HG02642 (cell line): Measurements from ENCODE around the gene NOL4L.
"Not testable (repeated sequence)": the region's sequence is repeated elsewhere in the genome, so short reads cannot be mapped to it uniquely, and the experiment has no call there.

Source experiments
- ATAC-seq: cut with Tn5 transposase; IDR thresholded peaks from one replicate; pipeline ENCODE4 v1.9.1; 2021; ENCODE audit warnings: mild to moderate bottlenecking; ENCODE audit not compliant: unreplicated experiment, poor library complexity

NOL4L gene

DNA sequence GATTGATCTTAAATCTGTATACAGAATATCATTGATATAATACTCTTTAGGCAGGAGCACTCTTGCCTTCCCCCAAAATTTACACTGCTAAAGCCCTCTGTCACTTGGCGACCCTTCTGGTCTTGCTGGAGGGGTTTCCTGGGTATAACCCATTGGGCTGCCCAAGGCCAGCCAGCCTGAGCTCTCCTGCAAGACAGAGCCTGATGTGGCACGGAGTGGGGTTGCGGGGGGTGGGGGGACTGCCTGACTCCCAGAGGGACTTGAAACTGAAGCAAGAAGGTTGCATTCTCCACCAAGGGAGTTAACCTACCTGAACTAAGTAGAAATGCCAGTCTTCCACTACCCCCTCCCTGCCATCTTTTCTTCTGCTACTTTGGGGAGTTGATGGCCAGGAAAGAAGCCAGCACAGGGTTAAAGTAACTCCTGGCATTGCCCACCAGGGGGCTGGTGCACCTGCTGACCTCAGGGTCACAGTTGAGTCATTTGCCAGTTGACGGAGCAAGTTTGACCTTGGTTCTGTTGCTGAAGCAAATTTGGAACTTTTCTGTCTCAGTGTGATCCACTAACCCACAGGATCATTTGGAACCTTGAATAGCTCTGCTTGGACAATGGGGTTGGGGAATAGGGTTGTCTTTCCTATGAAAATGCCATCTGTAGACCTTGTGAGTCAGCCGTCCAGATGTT lies 147.6 kb downstream of the NOL4L start:
- ATAC-seq, result no peak

DNA sequence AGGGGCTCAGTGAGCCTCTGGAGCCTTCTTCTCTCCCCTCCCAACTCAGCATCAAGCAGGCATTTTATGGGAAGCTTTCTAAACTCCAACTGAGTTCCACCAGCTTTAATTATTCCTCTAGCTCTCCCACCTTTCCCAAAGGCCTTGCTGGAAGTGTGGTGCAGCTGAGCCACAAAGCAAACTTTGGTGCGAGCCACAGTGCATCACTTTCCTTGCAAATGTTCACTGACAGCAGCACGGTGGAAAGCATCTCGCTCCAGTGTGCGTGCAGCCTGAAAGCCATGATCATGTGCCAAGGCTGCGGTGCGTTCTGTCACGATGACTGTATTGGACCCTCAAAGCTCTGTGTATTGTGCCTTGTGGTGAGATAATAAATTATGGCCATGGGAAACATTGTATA lies 148.2 kb downstream of the NOL4L start:
- no peak for ATAC-seq

DNA sequence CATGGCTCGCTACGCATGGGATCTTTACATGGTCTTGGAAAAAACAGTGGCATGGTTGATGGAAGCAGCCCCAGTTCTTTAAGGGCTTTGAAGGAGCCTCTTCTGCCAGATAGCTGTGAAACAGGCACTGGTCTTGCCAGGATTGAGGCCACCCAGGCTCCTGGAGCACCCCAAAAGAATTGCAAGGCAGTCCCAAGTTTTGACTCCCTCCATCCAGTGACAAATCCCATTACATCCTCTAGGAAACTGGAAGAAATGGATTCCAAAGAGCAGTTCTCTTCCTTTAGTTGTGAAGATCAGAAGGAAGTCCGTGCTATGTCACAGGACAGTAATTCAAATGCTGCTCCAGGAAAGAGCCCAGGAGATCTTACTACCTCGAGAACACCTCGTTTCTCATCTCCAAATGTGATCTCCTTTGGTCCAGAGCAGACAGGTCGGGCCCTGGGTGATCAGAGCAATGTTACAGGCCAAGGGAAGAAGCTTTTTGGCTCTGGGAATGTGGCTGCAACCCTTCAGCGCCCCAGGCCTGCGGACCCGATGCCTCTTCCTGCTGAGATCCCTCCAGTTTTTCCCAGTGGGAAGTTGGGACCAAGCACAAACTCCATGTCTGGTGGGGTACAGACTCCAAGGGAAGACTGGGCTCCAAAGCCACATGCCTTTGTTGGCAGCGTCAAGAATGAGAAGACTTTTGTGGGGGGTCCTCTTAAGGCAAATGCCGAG lies 148.8 kb downstream of the NOL4L start:
- ATAC-seq, result no peak

DNA sequence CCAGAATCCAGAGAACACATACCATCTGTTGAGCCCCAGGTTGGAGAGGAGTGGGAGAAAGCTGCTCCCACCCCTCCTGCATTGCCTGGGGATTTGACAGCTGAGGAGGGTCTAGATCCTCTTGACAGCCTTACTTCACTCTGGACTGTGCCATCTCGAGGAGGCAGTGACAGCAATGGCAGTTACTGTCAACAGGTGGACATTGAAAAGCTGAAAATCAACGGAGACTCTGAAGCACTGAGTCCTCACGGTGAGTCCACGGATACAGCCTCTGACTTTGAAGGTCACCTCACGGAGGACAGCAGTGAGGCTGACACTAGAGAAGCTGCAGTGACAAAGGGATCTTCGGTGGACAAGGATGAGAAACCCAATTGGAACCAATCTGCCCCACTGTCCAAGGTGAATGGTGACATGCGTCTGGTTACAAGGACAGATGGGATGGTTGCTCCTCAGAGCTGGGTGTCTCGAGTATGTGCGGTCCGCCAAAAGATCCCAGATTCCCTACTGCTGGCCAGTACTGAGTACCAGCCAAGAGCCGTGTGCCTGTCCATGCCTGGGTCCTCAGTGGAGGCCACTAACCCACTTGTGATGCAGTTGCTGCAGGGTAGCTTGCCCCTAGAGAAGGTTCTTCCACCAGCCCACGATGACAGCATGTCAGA lies 149.6 kb downstream of the NOL4L start:
- no peak for ATAC-seq

DNA sequence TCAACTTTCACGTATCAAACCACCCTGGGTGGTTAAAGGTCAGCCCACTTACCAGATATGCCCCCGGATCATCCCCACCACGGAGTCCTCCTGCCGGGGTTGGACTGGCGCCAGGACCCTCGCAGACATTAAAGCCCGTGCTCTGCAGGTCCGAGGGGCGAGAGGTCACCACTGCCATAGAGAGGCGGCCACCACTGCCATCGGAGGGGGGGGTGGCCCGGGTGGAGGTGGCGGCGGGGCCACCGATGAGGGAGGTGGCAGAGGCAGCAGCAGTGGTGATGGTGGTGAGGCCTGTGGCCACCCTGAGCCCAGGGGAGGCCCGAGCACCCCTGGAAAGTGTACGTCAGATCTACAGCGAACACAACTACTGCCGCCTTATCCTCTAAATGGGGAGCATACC lies 150.7 kb downstream of the NOL4L start:
- ATAC-seq, result no peak

DNA sequence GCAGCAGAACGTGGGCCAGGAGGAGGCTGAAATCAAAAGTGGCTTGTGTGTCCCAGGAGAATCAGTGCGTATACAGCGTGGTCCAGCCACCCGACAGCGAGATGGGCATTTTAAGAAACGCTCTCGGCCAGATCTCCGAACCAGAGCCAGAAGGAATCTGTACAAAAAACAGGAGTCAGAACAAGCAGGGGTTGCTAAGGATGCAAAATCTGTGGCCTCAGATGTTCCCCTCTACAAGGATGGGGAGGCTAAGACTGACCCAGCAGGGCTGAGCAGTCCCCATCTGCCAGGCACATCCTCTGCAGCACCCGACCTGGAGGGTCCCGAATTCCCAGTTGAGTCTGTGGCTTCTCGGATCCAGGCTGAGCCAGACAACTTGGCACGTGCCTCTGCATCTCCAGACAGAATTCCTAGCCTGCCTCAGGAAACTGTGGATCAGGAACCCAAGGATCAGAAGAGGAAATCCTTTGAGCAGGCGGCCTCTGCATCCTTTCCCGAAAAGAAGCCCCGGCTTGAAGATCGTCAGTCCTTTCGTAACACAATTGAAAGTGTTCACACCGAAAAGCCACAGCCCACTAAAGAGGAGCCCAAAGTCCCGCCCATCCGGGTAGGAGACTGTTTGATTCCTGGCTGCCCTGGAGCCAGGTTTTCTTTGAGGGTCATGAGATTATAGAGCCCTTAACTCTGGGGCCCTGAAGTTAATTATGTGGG lies 151.7 kb downstream of the NOL4L start:
- ATAC-seq, result no peak

DNA sequence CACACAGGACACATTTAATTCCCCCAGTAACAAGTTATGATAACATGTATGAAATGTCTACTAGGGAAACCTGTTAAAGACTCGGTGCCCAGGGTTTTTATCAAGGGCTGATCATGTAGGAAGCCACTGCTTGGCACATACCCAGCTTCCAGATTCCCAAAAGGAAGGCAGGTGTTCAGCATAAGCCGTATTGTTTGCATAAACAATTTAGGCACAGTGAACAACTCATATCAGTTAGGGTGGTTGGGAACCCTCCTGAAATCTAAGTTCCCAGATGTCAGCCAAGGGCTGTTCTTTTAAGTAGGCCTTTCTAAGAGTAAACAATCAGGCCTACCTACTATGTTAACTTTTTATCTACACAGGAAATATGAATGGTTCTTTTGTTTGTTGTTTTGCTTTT lies 152.9 kb downstream of the NOL4L start:
- ATAC-seq, result no peak

DNA sequence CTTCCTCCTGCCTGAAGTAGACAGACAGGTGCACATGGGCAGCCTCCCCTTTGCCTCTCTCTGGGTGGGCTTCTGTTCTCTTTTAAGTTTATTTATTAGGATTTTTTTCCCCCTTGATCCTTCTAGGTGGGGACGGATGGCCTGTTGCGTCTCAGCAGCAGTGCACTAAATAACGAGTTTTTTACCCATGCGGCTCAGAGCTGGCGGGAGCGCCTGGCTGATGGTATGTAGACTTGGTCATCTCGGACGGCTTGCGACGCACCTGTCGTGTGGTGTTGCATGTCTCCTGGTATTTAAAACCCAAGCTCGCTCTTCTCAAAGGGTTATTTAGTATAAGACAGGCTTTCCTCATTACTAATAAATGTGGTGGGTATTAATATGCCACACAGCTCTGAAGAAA lies 153.7 kb downstream of the NOL4L start:
- ATAC-seq, result no peak

DNA sequence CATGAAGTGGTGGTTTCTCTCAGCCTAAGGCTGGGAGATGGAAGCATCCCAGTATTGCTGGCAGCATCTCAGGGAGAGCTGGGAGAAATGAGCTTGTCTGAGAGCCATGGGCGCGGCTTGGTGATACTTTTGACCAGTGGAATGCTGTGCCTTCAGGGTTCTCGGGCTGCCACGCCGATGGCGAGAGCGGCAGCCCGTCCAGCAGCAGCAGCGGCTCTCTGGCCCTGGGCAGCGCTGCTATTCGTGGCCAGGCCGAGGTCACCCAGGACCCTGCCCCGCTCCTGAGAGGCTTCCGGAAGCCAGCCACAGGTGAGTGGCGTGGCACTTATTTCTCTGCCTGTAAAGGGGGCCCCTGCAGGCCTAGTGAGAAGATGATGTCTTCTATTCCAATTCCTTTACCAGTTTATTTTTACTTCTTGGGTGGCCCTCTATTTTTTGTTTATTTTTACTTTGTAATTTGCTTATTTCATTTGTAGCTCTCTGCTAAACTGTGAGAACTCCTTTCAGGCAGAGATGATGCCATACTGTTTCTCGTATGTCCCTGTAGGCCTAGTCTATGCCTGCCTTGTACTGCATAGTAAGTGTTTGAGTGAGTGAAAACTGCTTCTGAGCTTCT lies 155.3 kb downstream of the NOL4L start:
- no peak for ATAC-seq

DNA sequence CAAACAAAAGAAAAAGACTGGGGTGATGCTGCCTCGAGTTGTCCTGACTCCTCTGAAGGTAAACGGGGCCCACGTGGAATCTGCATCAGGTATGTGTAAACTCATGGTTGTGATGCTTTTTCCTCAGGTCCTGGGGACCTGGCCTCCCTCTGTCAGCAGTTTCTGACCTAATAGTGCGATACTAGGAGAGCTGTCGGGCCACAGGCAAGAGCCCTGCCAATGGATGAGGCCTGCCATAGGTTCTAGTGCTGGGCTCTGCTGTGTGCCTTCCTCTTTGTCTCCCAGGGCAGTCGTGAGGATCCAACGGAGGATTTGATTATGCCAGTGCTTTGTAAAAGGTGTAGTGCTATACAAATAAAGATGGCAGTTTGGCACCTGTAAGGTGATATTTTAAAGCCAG lies 155.8 kb downstream of the NOL4L start:
- no peak for ATAC-seq

DNA sequence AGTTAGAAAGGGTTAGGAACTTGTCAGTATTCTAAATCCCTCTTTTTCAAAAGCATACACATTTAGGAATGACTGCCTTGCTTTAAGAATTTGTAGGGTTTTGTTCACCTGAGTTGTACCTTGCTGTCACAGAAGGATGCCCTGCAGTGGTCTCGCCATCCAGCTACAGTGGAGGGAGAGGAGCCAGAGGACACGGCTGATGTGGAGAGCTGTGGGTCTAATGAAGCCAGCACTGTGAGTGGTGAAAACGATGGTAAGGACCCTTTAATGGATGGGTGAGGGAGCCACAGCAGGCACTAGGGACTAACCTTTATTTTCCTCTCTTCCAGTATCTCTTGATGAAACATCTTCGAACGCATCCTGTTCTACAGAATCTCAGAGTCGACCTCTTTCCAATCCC lies 157.1 kb downstream of the NOL4L start:
- ATAC-seq, result no peak

DNA sequence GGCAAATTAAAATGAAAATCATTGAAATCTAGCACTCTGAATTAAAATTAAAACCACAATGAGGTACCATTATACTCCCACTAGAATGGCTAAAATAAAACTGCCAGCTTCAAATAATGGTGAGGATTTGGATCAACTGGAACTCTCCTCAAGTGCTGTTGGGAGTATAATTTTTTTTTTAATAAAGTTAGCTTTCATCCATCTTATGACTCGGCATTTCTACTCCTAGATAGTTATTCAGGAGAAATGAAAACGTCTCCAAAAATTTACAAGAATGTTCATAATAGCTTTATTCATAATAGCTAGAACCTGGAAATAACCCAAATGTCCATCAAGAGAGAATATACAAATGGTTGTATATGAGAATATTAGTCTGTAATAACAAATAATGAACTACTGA lies 163.8 kb downstream of the NOL4L start:
- no peak for ATAC-seq

DNA sequence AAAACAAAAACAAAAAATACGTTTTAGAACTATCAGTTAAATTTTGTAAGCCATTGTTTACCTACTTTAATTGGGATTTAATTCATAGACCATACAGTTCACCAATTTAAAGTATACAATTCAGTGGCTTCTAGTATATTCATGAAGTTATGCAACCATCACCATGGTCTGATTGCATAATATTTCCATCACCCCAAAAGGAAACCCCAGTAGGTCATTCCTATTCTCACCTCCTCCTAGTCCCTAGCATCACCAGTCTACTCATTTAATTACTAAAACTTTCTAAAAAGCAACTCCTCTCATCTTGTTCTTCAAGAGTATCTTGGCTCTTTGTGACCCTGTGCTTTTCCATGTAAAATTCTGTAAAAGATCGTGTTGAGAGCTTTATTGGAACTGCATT lies 166.8 kb downstream of the NOL4L start:
- ATAC-seq, result no peak

DNA sequence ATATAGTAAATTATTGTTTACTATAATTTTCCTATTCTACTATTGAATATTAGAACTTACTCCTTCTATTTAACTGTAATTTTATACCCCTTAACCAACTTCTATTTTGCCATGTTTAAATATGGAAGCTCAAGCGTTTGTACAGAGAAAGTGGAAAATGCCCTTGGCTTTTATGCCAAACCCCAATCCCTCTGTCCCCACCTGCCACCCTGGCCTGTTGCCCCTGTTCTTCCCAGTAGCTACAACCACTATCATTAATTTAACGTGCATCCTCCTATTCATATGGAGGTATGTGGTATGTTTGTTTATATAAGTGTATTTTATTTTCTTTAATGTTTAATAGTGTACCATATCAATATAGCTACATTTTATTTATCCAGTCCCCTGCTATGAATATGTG lies 168.9 kb downstream of the NOL4L start:
- no peak for ATAC-seq

DNA sequence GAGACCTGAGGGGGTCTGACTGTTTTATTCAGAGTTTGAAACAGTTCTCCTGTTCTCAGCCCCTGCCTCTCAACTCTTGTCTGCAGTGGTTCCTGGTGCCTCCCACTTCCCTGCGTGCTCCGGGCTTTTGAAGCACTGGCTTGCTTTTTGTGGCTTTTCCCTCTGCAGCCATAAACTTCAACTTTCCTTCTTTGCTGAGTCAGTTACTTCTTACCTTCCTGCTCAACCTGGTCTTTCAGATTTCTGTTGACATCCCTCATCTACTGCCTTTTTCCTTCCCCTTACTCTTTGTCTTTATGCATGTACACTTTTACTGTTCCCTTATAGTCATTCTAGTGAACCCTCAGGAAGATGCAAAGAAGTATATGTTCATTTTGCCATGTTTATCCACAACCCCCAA lies 169.6 kb downstream of the NOL4L start:
- ATAC-seq, result no peak

DNA sequence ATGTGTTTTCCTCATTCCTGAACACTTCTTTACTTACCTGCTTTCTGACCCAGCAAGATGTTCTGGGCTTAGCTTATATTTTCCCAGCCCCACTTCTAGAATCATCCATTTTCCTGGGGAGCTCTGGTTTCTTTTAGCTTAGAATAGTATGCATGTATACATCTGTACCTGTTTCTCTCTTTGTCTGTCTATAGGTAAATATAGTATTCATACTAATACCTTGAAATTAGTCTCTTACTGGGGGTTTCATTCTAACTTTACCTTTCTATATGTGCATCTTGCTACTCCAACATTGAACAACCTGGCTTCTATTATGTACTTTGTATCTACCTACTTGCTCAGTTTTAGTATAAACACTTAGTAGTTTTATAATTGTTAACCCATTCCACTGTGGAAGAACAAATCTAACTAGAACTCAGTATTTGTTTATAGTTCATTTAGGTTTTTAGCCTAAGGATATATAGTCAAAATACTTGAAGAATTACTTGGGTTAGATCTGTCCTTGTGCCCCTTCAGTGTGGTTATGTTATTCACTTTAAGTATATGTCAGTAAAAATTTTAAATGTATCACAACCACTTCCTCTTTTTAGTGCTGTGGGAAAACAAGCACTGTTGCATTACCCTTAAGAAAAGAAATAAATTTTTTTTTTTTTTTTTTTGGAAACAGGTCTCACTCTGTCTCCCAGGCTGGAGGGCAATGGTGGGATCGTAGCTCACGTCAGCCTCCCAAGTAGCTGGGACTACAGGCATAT lies 173.0 kb downstream of the NOL4L start:
- ATAC-seq, result no peak

DNA sequence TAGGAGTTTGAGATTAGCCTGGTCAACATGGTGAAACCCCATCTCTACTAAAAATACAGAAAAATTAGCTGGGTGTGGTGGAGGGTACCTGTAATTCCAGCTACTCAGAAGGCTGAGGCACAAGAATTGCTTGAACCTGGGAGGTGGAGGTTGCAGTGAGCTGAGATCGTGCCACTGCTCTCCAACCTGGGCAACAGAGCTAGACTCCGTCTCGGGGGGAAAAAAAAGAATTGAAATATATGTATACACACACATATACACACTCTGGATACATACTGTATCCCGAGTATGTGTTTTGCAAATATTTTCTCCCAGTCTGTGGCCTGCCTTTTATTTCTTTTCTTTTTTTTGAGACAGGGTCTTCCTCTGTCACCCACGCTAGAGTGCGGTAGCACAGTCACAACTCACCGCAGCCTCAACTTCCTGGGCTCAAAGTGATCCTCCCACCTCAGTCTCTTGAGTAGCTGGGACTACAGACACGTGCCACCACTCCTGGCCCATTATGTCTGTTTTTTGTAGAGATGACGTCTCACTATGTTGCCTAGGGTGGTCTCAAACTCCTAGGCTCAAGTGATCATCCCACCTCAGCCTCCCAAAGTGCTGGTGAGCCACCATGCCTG lies 177.9 kb downstream of the NOL4L start:
- ATAC-seq, result not testable (repeated sequence)

DNA sequence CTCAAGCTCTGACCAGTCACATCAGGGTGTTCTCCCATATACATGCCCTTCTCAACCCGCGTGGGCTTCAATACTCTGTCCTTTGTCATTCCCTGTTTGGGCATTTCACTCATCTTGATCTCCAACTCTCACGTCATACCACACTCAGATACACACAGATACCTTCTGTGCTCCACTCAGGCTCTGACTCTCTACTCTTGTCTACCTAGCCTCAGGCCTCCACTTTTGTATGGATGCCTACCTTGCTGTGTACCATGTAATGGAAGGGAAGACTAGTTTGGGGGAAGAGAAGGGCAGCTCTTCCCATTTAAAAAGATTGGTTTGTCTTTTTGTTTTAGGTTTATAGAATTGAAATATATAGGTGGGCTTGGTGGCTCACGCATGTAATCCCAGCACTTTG lies 178.4 kb downstream of the NOL4L start:
- ATAC-seq, result no peak

DNA sequence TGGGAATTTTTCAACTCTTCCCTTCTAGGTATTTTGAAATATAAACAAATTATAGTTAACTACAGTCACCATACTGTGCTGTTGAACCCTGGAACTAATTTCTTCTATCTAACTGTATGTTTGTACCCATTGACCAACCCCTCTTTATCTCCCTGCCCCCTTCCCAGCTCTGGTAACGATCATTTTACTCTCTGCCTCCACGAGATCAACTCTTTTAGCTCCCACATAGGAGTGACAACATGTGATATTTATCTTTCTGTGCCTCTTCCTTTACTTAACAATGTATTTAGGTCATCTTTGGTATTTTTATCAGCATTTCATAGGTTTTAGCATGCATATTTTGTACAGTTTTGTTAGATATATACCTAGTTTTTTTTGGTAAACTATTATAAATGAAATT lies 181.1 kb downstream of the NOL4L start:
- ATAC-seq, result no peak

DNA sequence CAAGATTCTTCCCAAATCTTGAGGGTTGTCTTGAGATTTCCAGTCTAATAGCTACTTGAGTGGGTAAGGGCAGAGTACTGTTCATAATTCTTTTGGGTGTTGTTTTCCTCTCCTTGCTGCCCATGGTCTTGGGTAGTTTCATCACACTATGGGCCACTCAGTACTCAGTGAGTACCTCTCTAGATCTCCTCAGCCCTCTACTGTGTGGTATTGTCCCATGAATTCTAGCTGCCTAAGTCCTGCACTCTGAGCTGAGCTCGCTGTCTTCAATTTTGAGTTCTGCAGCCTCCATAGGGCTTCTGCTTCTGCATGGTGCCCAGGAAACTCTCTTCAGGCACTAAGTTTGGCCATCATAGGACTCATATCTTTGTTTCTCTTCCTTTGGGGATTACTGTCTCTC lies 184.7 kb downstream of the NOL4L start:
- no peak for ATAC-seq
